ENCODE data around the gene EMC9. TPM values are rescaled to one million over a fixed set of nuclear protein-coding genes. Genes with fewer than 3 reads are reported as not detected.
A peak's percentile ranks its signal among the peaks of the same experiment; 100 is the strongest.

The EMC9 gene
- total and polyA plus RNA-seq, 4 donors = 8.6 to 17.8 (median 13.4) TPM

DNA sequence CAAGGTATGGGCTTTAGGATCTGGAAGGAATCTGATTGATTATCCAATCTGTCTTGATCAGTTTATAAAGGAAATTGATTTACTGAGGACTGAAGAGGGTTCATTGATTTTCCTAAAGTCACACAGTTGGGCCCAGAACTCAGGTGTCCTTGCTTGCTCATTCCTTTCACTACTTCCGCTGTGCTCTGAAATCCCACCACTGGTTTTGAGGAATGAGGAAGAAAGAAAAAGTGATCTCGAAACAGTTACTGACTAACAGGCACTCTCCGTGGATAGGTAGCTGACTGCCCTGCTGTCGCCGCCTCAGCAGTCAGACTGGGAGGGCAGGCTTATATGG is 11.0 kb downstream of the EMC9 start, which contains the start of gene FITM1:
TSS of gene FITM1 (plus strand) at position 280 of the 337 bp plus-strand sequence. CDS start 905 bp downstream, outside the sequence.
- Histone ChIP-seq H3K27me3 (ENCODE audit: control insufficient read depth in 4 of 4, insufficient read depth in 4 of 4, low read length in 3 of 4) (no peaks in the 10 kb centered on the region), H3K36me3 (ENCODE audit: control insufficient read depth in 4 of 4, insufficient read depth in 3 of 4, low read depth in 1 of 4, low read length in 3 of 4) (no peaks in the 10 kb centered on the region), H3K9ac (ENCODE audit: low read depth in 1 of 2, low read length in 2 of 2) (peak within 1 kb of the TSS in 1 of 2 donors; percentile 36), H3K9me3 (ENCODE audit: control insufficient read depth in 4 of 4, low read length in 3 of 4) (no peaks in the 10 kb centered on the region), H3K4me1 (ENCODE audit: control insufficient read depth in 4 of 4, insufficient read depth in 4 of 4, low read length in 3 of 4) (peaks cover 7 to 33% (median 27%) of the 10 kb centered on the region in 4 donors), H3K4me3 (ENCODE audit: low read depth in 1 of 3, low read length in 3 of 3) (peak within 1 kb of the TSS in 1 of 3 donors; percentile 30), H3K27ac (ENCODE audit: low read depth in 1 of 2, low read length in 2 of 2) (peak within 1 kb of the TSS; percentile 72 to 83)
- TF ChIP-seq, protein P1, sequence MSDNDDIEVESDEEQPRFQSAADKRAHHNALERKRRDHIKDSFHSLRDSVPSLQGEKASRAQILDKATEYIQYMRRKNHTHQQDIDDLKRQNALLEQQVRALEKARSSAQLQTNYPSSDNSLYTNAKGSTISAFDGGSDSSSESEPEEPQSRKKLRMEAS (IDR thresholded peaks at IDR 0.05) = no peak
- TF ChIP-seq, protein P2, sequence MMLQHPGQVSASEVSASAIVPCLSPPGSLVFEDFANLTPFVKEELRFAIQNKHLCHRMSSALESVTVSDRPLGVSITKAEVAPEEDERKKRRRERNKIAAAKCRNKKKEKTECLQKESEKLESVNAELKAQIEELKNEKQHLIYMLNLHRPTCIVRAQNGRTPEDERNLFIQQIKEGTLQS (IDR thresholded peaks at IDR 0.05) = no peak
- TF ChIP-seq RAD21 (IDR thresholded peaks at IDR 0.05) = no peak
- TF ChIP-seq RXRA (IDR thresholded peaks at IDR 0.05) = no peak
- TF ChIP-seq TAF1 (conservative IDR thresholded peaks at IDR 0.05) = no peak
- 90% methylated on average over 5 of the region's 5 CpGs for WGBS
- no peak for DNase-seq (ENCODE audit: low spot score)

DNA sequence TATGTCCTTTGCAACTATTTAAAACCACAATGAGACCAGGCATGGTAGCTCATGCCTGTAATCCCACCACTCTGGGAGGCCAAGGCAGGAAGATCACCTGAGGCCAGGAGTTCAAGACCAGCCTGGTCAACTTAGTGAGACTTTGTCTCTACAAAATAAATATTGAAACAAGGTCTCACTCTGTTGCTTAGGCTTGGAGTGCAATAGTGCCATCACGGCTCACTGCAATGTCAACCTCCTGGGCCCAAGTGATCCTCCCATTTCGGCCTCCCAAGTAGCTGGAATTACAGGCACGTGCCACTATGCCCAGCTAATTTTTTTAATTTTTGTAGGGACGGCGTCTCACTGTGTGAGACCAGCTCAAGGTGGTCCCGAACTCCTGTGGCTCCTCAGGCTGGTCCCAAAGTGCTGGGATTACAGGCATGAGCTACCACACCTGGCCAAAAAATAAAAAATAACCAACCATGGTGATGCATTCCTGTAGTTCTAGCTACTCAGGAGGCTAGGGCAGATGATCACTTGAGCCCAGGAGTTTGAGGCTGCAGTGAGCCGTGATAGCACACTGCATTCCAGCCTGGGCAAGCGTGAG is 11.9 kb downstream of the EMC9 start:
- H3K27ac ChIP-seq (ENCODE audit: low read depth in 1 of 2, low read length in 2 of 2) = peak overlapping the region in 1 of 2 donors; percentile 28
- WGBS = 86% methylated on average over 8 of the region's 8 CpGs

DNA sequence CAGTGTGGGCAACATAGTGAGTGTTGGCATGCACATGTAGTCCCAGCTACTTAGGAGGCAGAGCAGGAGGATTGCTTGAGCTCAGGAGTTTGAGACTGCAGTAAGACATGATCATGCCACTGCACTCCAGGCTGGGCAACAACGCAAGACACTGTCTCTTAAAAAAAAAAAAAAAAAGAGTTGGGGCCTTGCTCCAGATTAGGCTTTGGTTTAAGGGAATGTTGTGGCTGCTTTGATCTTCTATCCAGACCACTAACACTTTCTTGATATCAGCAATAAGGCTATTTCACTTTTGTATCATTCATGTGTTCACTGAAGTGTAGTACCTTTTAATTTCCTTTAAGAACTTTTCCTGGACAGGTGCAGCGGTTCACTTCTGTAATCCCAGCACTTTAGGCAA is 13.7 kb downstream of the EMC9 start:
- TF ChIP-seq, protein P3, sequence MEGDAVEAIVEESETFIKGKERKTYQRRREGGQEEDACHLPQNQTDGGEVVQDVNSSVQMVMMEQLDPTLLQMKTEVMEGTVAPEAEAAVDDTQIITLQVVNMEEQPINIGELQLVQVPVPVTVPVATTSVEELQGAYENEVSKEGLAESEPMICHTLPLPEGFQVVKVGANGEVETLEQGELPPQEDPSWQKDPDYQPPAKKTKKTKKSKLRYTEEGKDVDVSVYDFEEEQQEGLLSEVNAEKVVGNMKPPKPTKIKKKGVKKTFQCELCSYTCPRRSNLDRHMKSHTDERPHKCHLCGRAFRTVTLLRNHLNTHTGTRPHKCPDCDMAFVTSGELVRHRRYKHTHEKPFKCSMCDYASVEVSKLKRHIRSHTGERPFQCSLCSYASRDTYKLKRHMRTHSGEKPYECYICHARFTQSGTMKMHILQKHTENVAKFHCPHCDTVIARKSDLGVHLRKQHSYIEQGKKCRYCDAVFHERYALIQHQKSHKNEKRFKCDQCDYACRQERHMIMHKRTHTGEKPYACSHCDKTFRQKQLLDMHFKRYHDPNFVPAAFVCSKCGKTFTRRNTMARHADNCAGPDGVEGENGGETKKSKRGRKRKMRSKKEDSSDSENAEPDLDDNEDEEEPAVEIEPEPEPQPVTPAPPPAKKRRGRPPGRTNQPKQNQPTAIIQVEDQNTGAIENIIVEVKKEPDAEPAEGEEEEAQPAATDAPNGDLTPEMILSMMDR (IDR thresholded peaks at IDR 0.05; ENCODE audit: low read depth, low read length, missing input control) = no peak
- no peak for TF ChIP-seq EGR1 (IDR thresholded peaks at IDR 0.05; ENCODE audit: low read depth in 2 of 2)
- TF ChIP-seq JUND (IDR thresholded peaks at IDR 0.05) = no peak
- TF ChIP-seq, protein P4, sequence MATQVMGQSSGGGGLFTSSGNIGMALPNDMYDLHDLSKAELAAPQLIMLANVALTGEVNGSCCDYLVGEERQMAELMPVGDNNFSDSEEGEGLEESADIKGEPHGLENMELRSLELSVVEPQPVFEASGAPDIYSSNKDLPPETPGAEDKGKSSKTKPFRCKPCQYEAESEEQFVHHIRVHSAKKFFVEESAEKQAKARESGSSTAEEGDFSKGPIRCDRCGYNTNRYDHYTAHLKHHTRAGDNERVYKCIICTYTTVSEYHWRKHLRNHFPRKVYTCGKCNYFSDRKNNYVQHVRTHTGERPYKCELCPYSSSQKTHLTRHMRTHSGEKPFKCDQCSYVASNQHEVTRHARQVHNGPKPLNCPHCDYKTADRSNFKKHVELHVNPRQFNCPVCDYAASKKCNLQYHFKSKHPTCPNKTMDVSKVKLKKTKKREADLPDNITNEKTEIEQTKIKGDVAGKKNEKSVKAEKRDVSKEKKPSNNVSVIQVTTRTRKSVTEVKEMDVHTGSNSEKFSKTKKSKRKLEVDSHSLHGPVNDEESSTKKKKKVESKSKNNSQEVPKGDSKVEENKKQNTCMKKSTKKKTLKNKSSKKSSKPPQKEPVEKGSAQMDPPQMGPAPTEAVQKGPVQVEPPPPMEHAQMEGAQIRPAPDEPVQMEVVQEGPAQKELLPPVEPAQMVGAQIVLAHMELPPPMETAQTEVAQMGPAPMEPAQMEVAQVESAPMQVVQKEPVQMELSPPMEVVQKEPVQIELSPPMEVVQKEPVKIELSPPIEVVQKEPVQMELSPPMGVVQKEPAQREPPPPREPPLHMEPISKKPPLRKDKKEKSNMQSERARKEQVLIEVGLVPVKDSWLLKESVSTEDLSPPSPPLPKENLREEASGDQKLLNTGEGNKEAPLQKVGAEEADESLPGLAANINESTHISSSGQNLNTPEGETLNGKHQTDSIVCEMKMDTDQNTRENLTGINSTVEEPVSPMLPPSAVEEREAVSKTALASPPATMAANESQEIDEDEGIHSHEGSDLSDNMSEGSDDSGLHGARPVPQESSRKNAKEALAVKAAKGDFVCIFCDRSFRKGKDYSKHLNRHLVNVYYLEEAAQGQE (IDR thresholded peaks at IDR 0.05) = no peak
- TF ChIP-seq YY1 (IDR thresholded peaks at IDR 0.05) = no peak
- no peak for TF ChIP-seq FOXA2 (IDR thresholded peaks at IDR 0.05)
- TF ChIP-seq, protein P2 (IDR thresholded peaks at IDR 0.05) = no peak
- no peak for TF ChIP-seq HNF4G (IDR thresholded peaks at IDR 0.05)
- TF ChIP-seq RXRA (IDR thresholded peaks at IDR 0.05) = no peak
- TF ChIP-seq HNF4A (conservative IDR thresholded peaks at IDR 0.05) = no peak
- TF ChIP-seq, protein P1 (IDR thresholded peaks at IDR 0.05) = no peak
- no peak for TF ChIP-seq FOXA1 (IDR thresholded peaks at IDR 0.05)
- Histone ChIP-seq H3K9ac (ENCODE audit: low read depth in 1 of 2, low read length in 2 of 2) (no peak overlapping the region), H3K4me1 (ENCODE audit: control insufficient read depth in 4 of 4, insufficient read depth in 4 of 4, low read length in 3 of 4) (peaks cover 7 to 27% (median 22%) of the 10 kb centered on the region in 4 donors)

More for the DNA sequence above, 11.9 kb downstream of the EMC9 start:
- no peak overlapping the region for H3K9ac ChIP-seq (ENCODE audit: low read depth in 1 of 2, low read length in 2 of 2)
- no peak for DNase-seq (ENCODE audit: low spot score)
- H3K36me3 ChIP-seq (ENCODE audit: control insufficient read depth in 4 of 4, insufficient read depth in 3 of 4, low read depth in 1 of 4, low read length in 3 of 4) = peaks cover 0 to under 1% (median under 1%) of the 10 kb centered on the region in 4 donors
- TF ChIP-seq GABPA (IDR thresholded peaks at IDR 0.05 in 1 of 2, conservative IDR thresholded peaks at IDR 0.05 in 1 of 2) = no peak
- no peak for TF ChIP-seq RAD21 (IDR thresholded peaks at IDR 0.05)
- no peak for TF ChIP-seq HNF4A (conservative IDR thresholded peaks at IDR 0.05)
- TF ChIP-seq, protein P5, sequence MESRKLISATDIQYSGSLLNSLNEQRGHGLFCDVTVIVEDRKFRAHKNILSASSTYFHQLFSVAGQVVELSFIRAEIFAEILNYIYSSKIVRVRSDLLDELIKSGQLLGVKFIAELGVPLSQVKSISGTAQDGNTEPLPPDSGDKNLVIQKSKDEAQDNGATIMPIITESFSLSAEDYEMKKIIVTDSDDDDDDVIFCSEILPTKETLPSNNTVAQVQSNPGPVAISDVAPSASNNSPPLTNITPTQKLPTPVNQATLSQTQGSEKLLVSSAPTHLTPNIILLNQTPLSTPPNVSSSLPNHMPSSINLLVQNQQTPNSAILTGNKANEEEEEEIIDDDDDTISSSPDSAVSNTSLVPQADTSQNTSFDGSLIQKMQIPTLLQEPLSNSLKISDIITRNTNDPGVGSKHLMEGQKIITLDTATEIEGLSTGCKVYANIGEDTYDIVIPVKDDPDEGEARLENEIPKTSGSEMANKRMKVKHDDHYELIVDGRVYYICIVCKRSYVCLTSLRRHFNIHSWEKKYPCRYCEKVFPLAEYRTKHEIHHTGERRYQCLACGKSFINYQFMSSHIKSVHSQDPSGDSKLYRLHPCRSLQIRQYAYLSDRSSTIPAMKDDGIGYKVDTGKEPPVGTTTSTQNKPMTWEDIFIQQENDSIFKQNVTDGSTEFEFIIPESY (IDR thresholded peaks at IDR 0.05) = no peak
- TF ChIP-seq JUND (IDR thresholded peaks at IDR 0.05) = no peak
- no peak for TF ChIP-seq NR2F2 (IDR thresholded peaks at IDR 0.05)
- no peak for TF ChIP-seq SP1 (IDR thresholded peaks at IDR 0.05)
- no peak for TF ChIP-seq EGR1 (IDR thresholded peaks at IDR 0.05; ENCODE audit: low read depth in 2 of 2)
- no peak overlapping the region for H3K4me3 ChIP-seq (ENCODE audit: low read depth in 1 of 3, low read length in 3 of 3)
- H3K27me3 ChIP-seq (ENCODE audit: control insufficient read depth in 4 of 4, insufficient read depth in 4 of 4, low read length in 3 of 4) = no peaks in the 10 kb centered on the region
- H3K4me1 ChIP-seq (ENCODE audit: control insufficient read depth in 4 of 4, insufficient read depth in 4 of 4, low read length in 3 of 4) = peaks cover 7 to 30% (median 23%) of the 10 kb centered on the region in 4 donors
- no peaks in the 10 kb centered on the region for H3K9me3 ChIP-seq (ENCODE audit: control insufficient read depth in 4 of 4, low read length in 3 of 4)

More for the DNA sequence above, 13.7 kb downstream of the EMC9 start:
- no peaks in the 10 kb centered on the region for H3K9me3 ChIP-seq (ENCODE audit: control insufficient read depth in 4 of 4, low read length in 3 of 4)
- H3K4me3 ChIP-seq (ENCODE audit: low read depth in 1 of 3, low read length in 3 of 3) = no peak overlapping the region
- H3K27ac ChIP-seq (ENCODE audit: low read depth in 1 of 2, low read length in 2 of 2) = no peak overlapping the region
- no peak for DNase-seq (ENCODE audit: low spot score)
- H3K27me3 ChIP-seq (ENCODE audit: control insufficient read depth in 4 of 4, insufficient read depth in 4 of 4, low read length in 3 of 4) = no peaks in the 10 kb centered on the region
- WGBS = 98% methylated on average over 2 of the region's 2 CpGs
- H3K36me3 ChIP-seq (ENCODE audit: control insufficient read depth in 4 of 4, insufficient read depth in 3 of 4, low read depth in 1 of 4, low read length in 3 of 4) = peaks cover 6 to 17% (median 14%) of the 10 kb centered on the region in 4 donors

Measured in liver (tissue), 9 donors.